Lung (tissue), 12 donors: Measurements from ENCODE around the gene UBXN10. TPM values are rescaled to one million over a fixed set of nuclear protein-coding genes. Genes with fewer than 3 reads are reported as not detected.

Experiments
- ATAC-seq: fragments of 200-7000 bp; cut with Tn5 transposase; one replicate; pipeline ENCODE4 v1.9.1; 2020; ENCODE audit warnings: moderate number of reproducible peaks; ENCODE audit not compliant: insufficient read depth, low FRiP score
- DNase-seq, 3 donors: peaks; one replicate each; pipeline ENCODE4 v3.0.0-alpha.2; 2013 to 2017
- H3K27ac ChIP-seq, 2 donors: one replicate each; pipeline ENCODE4 v1.5.1; 2013; ENCODE audit warnings: mild to moderate bottlenecking in 2 of 2, moderate library complexity in 2 of 2, control low read depth in 1 of 2, inconsistent platforms in 1 of 2, low read depth in 1 of 2, low read length in 1 of 2
- H3K27me3 ChIP-seq, 3 donors: one replicate each; pipeline ENCODE4 v1.5.1; 2013; ENCODE audit warnings: low read length in 2 of 3; ENCODE audit not compliant: control insufficient read depth in 3 of 3, insufficient read depth in 3 of 3
- H3K36me3 ChIP-seq, 4 donors: one replicate each; pipeline ENCODE4 v1.5.1; 2013; ENCODE audit warnings: low read length in 4 of 4, mild to moderate bottlenecking in 1 of 4, moderate library complexity in 1 of 4; ENCODE audit not compliant: control insufficient read depth in 4 of 4, insufficient read depth in 4 of 4
- H3K4me1 ChIP-seq, 5 donors: one replicate each; pipeline ENCODE4 v1.5.1; 2013; ENCODE audit warnings: low read length in 5 of 5, mild to moderate bottlenecking in 2 of 5, moderate library complexity in 1 of 5; ENCODE audit not compliant: control insufficient read depth in 5 of 5, insufficient read depth in 5 of 5
- H3K4me3 ChIP-seq: one replicate; pipeline ENCODE4 v1.5.1; 2013; ENCODE audit warnings: mild to moderate bottlenecking, control low read depth, moderate library complexity
- H3K9ac ChIP-seq, 2 donors: one replicate each; pipeline ENCODE4 v1.5.1; 2013; ENCODE audit warnings: low read length in 2 of 2, control low read depth in 1 of 2; ENCODE audit not compliant: insufficient read depth in 1 of 2
- H3K9me3 ChIP-seq, 4 donors: one replicate each; pipeline ENCODE4 v1.5.1; 2013; ENCODE audit warnings: low read length in 3 of 4, mild to moderate bottlenecking in 1 of 4, moderate library complexity in 1 of 4; ENCODE audit not compliant: control insufficient read depth in 4 of 4, insufficient read depth in 3 of 4
- CTCF ChIP-seq: IDR thresholded peaks from 2 replicates; pipeline ENCODE4 v1.5.1; 2012; ENCODE audit warnings: mild to moderate bottlenecking; ENCODE audit errors: control extremely low read depth, extremely low read depth
- WGBS, 2 donors: extraction: QIAGEN DNeasy Blood & Tissue Kit; methylation state at CpG; one replicate each; pipeline ENCODE4 v1.1.7; 2013; 5-methylcytosine and 5-hydroxymethylcytosine counted together
- polyA plus RNA-seq, 2 donors: library from polyadenylated mRNA; stranded (reverse); fragments of 200-250 nt; gene quantifications; one replicate each; pipeline ENCODE4 v1.2.1, GENCODE V29; 2013
- total RNA-seq, 2 donors: library from RNA; depleted of rRNA in 1 of 2; stranded (reverse); fragments of >200 nt in 1 of 2; gene quantifications; one replicate each; pipeline ENCODE4 v1.2.1, GENCODE V29; 2014 to 2021
- donor health status: control.
- donor health status: control.
- donor health status: Bipolar disorder and iron deficiency.
- donor health status: healthy.
- donor health status: DM: yes; HTN: yes; CAD: no.

Gene UBXN10
- total and polyA plus RNA-seq, 4 donors = 2.5 to 19.7 (median 12.3) TPM

DNA sequence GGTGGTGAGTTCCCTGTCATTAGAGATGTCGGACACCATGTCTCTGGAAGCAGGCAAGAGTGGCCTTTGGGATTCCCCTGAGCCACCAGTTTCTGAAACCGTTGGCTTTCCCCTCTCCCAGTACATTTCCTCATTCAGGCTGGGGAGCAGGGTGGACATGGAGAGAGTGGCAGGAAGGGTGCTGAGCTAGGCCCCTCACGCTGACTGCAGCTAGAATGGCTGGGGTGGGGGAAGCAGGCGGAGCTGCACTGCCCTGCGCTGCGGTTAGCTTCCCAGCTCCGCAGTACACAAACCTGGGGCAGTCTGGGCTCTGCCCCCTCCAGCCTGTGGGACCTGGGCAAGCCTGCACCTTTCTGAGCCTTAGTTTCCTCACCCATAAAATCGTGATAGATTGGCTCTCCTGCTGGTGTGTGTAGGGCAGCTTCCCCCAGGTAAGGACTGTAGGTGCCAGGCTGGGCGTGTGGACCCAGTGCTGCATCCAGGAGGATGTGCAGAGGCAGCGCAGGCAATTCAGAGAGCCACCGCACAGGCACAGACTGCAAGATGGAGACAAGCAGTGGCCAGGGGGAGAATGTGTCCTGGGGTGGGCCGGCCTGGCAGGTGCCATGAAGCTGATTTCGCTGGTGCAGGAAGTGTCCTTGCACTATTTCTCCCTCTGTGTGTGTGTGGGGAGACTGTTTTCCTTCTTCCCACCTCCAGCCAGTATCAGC lies 43.7 kb upstream of the UBXN10 start:
- Histone ChIP-seq H3K4me3 (no peak overlapping the region), H3K9me3 (no peaks in the 10 kb centered on the region), H3K9ac (no peak overlapping the region), H3K27ac (no peak overlapping the region), H3K4me1 (peaks cover 0 to 7% (median 0%) of the 10 kb centered on the region in 5 donors), H3K36me3 (no peaks in the 10 kb centered on the region), H3K27me3 (no peaks in the 10 kb centered on the region)
- WGBS, 2 donors = 85 to 90% methylated on average over 13 of the region's 13 CpGs
- TF ChIP-seq CTCF = no peak
- DNase-seq (no peak), ATAC-seq (no peak)

- TF ChIP-seq CTCF = no peak
- 95 to 97% methylated on average over 8 of the region's 8 CpGs for WGBS, 2 donors
- no peak overlapping the region for H3K9ac ChIP-seq
- peaks cover 0 to 2% (median 0%) of the 10 kb centered on the region in 3 donors for H3K27me3 ChIP-seq
- no peak for DNase-seq
- no peak overlapping the region for H3K27ac ChIP-seq
- H3K4me3 ChIP-seq = no peak overlapping the region
- H3K9me3 ChIP-seq = no peaks in the 10 kb centered on the region
- H3K4me1 ChIP-seq = no peaks in the 10 kb centered on the region
- H3K36me3 ChIP-seq = no peaks in the 10 kb centered on the region
- no peak for ATAC-seq
Observed at GRCh38 chr1:20143318-20143717, 42.6 kb upstream of the UBXN10 start.

- Histone ChIP-seq H3K9ac (no peak overlapping the region), H3K4me3 (no peak overlapping the region), H3K27ac (no peak overlapping the region), H3K4me1 (no peaks in the 10 kb centered on the region), H3K27me3 (peaks cover 0 to 2% (median 0%) of the 10 kb centered on the region in 3 donors), H3K36me3 (no peaks in the 10 kb centered on the region), H3K9me3 (no peaks in the 10 kb centered on the region)
- 68 to 73% methylated on average over 13 of the region's 13 CpGs for WGBS, 2 donors
- DNase-seq (no peak), ATAC-seq (no peak)
- no peak for TF ChIP-seq CTCF
Observed at GRCh38 chr1:20143734-20144565, 41.9 kb upstream of the UBXN10 start.
